Esophagus muscularis mucosa (tissue), 4 donors: ENCODE data around the gene EPS8L3. TPM values are rescaled to one million over a fixed set of nuclear protein-coding genes. Genes with fewer than 3 reads are reported as not detected.

Experiments
- DNase-seq: peaks from one replicate; pipeline ENCODE4 v3.0.0-alpha.2; 2017; ENCODE audit errors: extremely low spot score
- H3K27ac ChIP-seq, 4 donors: fragments of 200-600 bp; sonication (generic); replicated peaks in 1 of 4; 1 replicate in 3 of 4; 2 replicates in 1 of 4; pipeline ENCODE4 v1.5.1; 2016 to 2019; ENCODE audit warnings: mild to moderate bottlenecking in 1 of 4
- H3K27me3 ChIP-seq, 4 donors: fragments of 200-600 bp; sonication (generic); one replicate each; pipeline versions ENCODE4 v1.5.1 to v1.6.0; 2016 to 2019
- H3K36me3 ChIP-seq, 4 donors: fragments of 200-600 bp; sonication (generic); one replicate each; pipeline ENCODE4 v1.5.1; 2016 to 2019
- H3K4me1 ChIP-seq, 4 donors: fragments of 200-600 bp; sonication (generic); one replicate each; pipeline ENCODE4 v1.5.1; 2016 to 2019
- H3K4me3 ChIP-seq, 4 donors: fragments of 200-600 bp; sonication (generic); 1 replicate in 2 of 4; 2 replicates in 2 of 4; pipeline ENCODE4 v1.5.1; 2016 to 2019; ENCODE audit warnings: mild to moderate bottlenecking in 4 of 4, moderate library complexity in 1 of 4
- H3K9me3 ChIP-seq, 4 donors: fragments of 200-600 bp; sonication (generic); 1 replicate in 3 of 4; 2 replicates in 1 of 4; pipeline ENCODE4 v1.5.1; 2016 to 2019
- CTCF ChIP-seq, 3 experiments: fragments of 200-600 bp in 2 of 3; fragments of 450-650 bp in 1 of 3; sonication (generic) in 2 of 3; IDR thresholded peaks; one replicate each; pipeline ENCODE4 v1.5.1; 2017 to 2019; ENCODE audit warnings: antibody characterized with exemption in 3 of 3, mild to moderate bottlenecking in 2 of 3, moderate library complexity in 1 of 3
- EP300 ChIP-seq: sonication (generic); formaldehyde crosslinking; IDR thresholded peaks from one replicate; pipeline ENCODE4 v1.6.1; 2017; ENCODE audit warnings: antibody characterized with exemption
- POLR2A ChIP-seq: fragments of 450-650 bp; IDR thresholded peaks from one replicate; pipeline ENCODE4 v1.6.1; 2017; ENCODE audit warnings: antibody characterized with exemption, moderate library complexity, mild to moderate bottlenecking, low read depth
- POLR2AphosphoS5 ChIP-seq, 2 donors: sonication (generic); formaldehyde crosslinking; IDR thresholded peaks; one replicate each; pipeline ENCODE4 v1.6.1; 2017; ENCODE audit warnings: antibody characterized with exemption in 2 of 2
- WGBS: methylation state at CpG from one replicate; pipeline ENCODE4 v1.1.5; 2018; 5-methylcytosine and 5-hydroxymethylcytosine counted together
- intact Hi-C: fragments of 100-400 bp; cut with DNase I; formaldehyde crosslinking; loops from one replicate; pipeline ENCODE4 v1.15.1; 2023
- total RNA-seq, 4 donors: library from RNA; depleted of rRNA; stranded (reverse); fragments of >200 nt; gene quantifications; one replicate each; pipeline versions ENCODE4 v1.1.0 to v1.2.1, GENCODE V29; 2016

Gene EPS8L3
- total RNA-seq, 4 donors from 2014 or later = 0.52 TPM; not detected in 3

GRCh38 chr1:109730666-109731065 lies 33.1 kb downstream of the EPS8L3 start:
- H3K27ac ChIP-seq = no peak overlapping the region
- no peaks in the 10 kb centered on the region for H3K27me3 ChIP-seq
- H3K36me3 ChIP-seq = no peaks in the 10 kb centered on the region
- intact Hi-C loops = no loop called here
- 80% methylated on average over 6 of the region's 6 CpGs for WGBS
- no peak for DNase-seq
- H3K4me3 ChIP-seq = no peak overlapping the region
- H3K4me1 ChIP-seq = no peaks in the 10 kb centered on the region
- TF ChIP-seq POLR2A (no peak), EP300 (no peak), CTCF (IDR thresholded peaks at IDR 0.05) (no peak), POLR2AphosphoS5 (IDR thresholded peaks at IDR 0.05) (no peak)
- H3K9me3 ChIP-seq = no peaks in the 10 kb centered on the region

- TF ChIP-seq POLR2A = no peak
- no peak for TF ChIP-seq CTCF (IDR thresholded peaks at IDR 0.05)
- Histone ChIP-seq H3K4me1 (no peaks in the 10 kb centered on the region), H3K27ac (no peak overlapping the region), H3K9me3 (no peaks in the 10 kb centered on the region), H3K4me3 (no peak overlapping the region), H3K27me3 (no peaks in the 10 kb centered on the region), H3K36me3 (no peaks in the 10 kb centered on the region)
- intact Hi-C loops = no loop called here
- WGBS = 88% methylated on average over 5 of the region's 7 CpGs
- no peak for DNase-seq
These were observed 34.9 kb downstream of the EPS8L3 start for GRCh38 chr1:109728870-109729269.

- WGBS = 86% methylated on average over 12 of the region's 12 CpGs
- Histone ChIP-seq H3K9me3 (no peaks in the 10 kb centered on the region), H3K36me3 (no peaks in the 10 kb centered on the region), H3K4me3 (no peak overlapping the region), H3K27ac (no peak overlapping the region), H3K27me3 (no peaks in the 10 kb centered on the region), H3K4me1 (peaks cover 0 to 4% (median 0%) of the 10 kb centered on the region in 4 donors)
- intact Hi-C loops = no loop called here
- TF ChIP-seq POLR2A = no peak
- no peak for TF ChIP-seq CTCF (IDR thresholded peaks at IDR 0.05)
- no peak for TF ChIP-seq EP300
- TF ChIP-seq POLR2AphosphoS5 (IDR thresholded peaks at IDR 0.05) = no peak
- no peak for DNase-seq
These were observed 36.9 kb downstream of the EPS8L3 start for GRCh38 chr1:109726728-109727373.

- intact Hi-C loops = no loop called here
These were observed 37.7 kb downstream of the EPS8L3 start for GRCh38 chr1:109726007-109726406.

More at GRCh38 chr1:109726007-109726406, 37.7 kb downstream of the EPS8L3 start:
- WGBS = 77% methylated on average over 1 of the region's 1 CpG
- TF ChIP-seq POLR2A (no peak), EP300 (no peak), CTCF (IDR thresholded peaks at IDR 0.05) (no peak)
- no peak overlapping the region for H3K4me3 ChIP-seq
- H3K27me3 ChIP-seq = no peaks in the 10 kb centered on the region
- no peaks in the 10 kb centered on the region for H3K36me3 ChIP-seq
- no peak for DNase-seq
- H3K4me1 ChIP-seq = peaks cover 0 to 4% (median 0%) of the 10 kb centered on the region in 4 donors
- no peak overlapping the region for H3K27ac ChIP-seq
- H3K9me3 ChIP-seq = no peaks in the 10 kb centered on the region
